Lower leg skin (tissue), 3 donors: ENCODE results near the gene KEL.

ENCODE experiments used
- POLR2A ChIP-seq, 2 donors: fragments of 450-650 bp; IDR thresholded peaks; one replicate each; pipeline ENCODE4 v1.6.1; 2016 to 2017; ENCODE audit warnings: antibody characterized with exemption in 2 of 2, mild to moderate bottlenecking in 1 of 2, moderate library complexity in 1 of 2
- TF ChIP-seq, protein P1 (sequence below), 3 donors: fragments of 450-650 bp; IDR thresholded peaks; one replicate each; pipeline ENCODE4 v1.5.1; 2016; ENCODE audit warnings: antibody characterized with exemption in 3 of 3, mild to moderate bottlenecking in 3 of 3, moderate library complexity in 2 of 3

DNA sequence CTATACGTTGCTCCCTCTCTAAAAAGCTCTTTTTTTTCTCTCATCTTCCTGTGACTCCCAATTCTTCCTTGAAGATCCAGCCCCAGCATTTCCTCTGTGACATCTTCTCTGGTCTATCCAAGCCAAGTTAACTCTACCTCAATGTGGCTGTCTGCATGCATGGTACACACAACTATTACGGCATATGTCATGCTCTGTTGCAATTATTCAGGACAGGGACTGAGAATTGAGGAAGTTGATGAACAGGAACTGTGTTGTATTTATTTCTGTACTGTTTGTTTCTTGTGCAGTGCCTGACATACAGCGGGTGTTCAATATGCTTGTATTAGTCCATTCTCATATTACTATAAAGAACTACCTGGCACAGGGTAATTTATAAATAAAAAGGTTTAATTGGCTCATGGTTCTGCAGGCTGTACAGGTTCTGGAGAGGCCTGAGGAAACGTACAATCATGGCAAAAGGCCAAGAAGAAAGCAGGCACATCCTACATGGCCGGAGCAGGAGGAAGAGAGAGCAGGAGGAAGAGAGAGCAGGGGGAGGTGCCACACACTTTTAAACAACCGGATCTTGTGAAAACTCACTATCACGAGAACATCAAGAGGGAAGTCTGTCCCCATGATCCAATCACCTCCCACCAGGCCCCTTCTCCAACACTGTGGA lies 34.9 kb downstream of the KEL start:
- TF ChIP-seq, protein P1, sequence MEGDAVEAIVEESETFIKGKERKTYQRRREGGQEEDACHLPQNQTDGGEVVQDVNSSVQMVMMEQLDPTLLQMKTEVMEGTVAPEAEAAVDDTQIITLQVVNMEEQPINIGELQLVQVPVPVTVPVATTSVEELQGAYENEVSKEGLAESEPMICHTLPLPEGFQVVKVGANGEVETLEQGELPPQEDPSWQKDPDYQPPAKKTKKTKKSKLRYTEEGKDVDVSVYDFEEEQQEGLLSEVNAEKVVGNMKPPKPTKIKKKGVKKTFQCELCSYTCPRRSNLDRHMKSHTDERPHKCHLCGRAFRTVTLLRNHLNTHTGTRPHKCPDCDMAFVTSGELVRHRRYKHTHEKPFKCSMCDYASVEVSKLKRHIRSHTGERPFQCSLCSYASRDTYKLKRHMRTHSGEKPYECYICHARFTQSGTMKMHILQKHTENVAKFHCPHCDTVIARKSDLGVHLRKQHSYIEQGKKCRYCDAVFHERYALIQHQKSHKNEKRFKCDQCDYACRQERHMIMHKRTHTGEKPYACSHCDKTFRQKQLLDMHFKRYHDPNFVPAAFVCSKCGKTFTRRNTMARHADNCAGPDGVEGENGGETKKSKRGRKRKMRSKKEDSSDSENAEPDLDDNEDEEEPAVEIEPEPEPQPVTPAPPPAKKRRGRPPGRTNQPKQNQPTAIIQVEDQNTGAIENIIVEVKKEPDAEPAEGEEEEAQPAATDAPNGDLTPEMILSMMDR (IDR thresholded peaks at IDR 0.05) = no peak
- TF ChIP-seq POLR2A (IDR thresholded peaks at IDR 0.05) = no peak
